Transverse colon (tissue), 4 donors: ENCODE data around the gene FAM120C. TPM values are rescaled to one million over a fixed set of nuclear protein-coding genes. Genes with fewer than 3 reads are reported as not detected.

Experiments used
- DNase-seq: peaks from one replicate; pipeline ENCODE4 v3.0.0-alpha.2; 2019
- H3K27ac ChIP-seq, 4 donors: fragments of 200-600 bp; sonication (generic); 2 replicates each; pipeline ENCODE4 v1.5.1; 2016 to 2018; ENCODE audit warnings: inconsistent platforms in 4 of 4
- H3K27me3 ChIP-seq: fragments of 200-600 bp; sonication (generic); 2 replicates; pipeline ENCODE4 v1.5.1; 2017; ENCODE audit warnings: inconsistent platforms
- H3K36me3 ChIP-seq, 4 donors: fragments of 200-600 bp; sonication (generic); 2 replicates each; pipeline ENCODE4 v1.5.1; 2017 to 2019; ENCODE audit warnings: inconsistent platforms in 4 of 4
- H3K4me1 ChIP-seq, 4 donors: fragments of 200-600 bp; sonication (generic); 2 replicates each; pipeline ENCODE4 v1.5.1; 2017 to 2020; ENCODE audit warnings: inconsistent platforms in 4 of 4
- H3K4me3 ChIP-seq, 4 donors: fragments of 200-600 bp; sonication (generic); 1 replicate in 1 of 4; 2 replicates in 3 of 4; pipeline versions ENCODE4 v1.5.1 to v1.6.1; 2017 to 2019; ENCODE audit warnings: inconsistent platforms in 4 of 4
- H3K9me3 ChIP-seq, 2 donors: fragments of 200-600 bp; sonication (generic); 2 replicates each; pipeline ENCODE4 v1.5.1; 2017 to 2019; ENCODE audit warnings: inconsistent platforms in 2 of 2
- EP300 ChIP-seq: sonication (generic); formaldehyde crosslinking; IDR thresholded peaks from one replicate; pipeline ENCODE4 v1.6.1; 2017; ENCODE audit warnings: antibody characterized with exemption, low read depth
- POLR2A ChIP-seq: fragments of 450-650 bp; IDR thresholded peaks from one replicate; pipeline ENCODE4 v1.6.1; 2016; ENCODE audit warnings: antibody characterized with exemption, mild to moderate bottlenecking, moderate library complexity
- POLR2AphosphoS5 ChIP-seq, 3 donors: sonication (generic); formaldehyde crosslinking; IDR thresholded peaks; one replicate each; pipeline ENCODE4 v1.6.1; 2016; ENCODE audit warnings: antibody characterized with exemption in 3 of 3
- WGBS, 2 donors: methylation state at CpG; one replicate each; pipeline ENCODE4 v1.1.5; 2018; ENCODE audit warnings: low coverage in 1 of 2; 5-methylcytosine and 5-hydroxymethylcytosine counted together
- in situ Hi-C, 4 donors: fragments of 200-750 bp; cut with MboI; loops; one replicate each; pipeline versions ENCODE4 v1.15.0 to v1.15.1; 2017; ENCODE audit warnings: low sequenced_read_pairs in 3 of 4, low pct_ligation_motif_present in 1 of 4, low pct_unique_long_range_greater_than_20kb in 1 of 4
- intact Hi-C: fragments of 100-400 bp; cut with DNase I; formaldehyde crosslinking; loops from one replicate; pipeline ENCODE4 v1.15.1; 2023; ENCODE audit warnings: low total_unique reads
- total RNA-seq, 4 donors: library from RNA; depleted of rRNA; stranded (reverse); fragments of >200 nt; gene quantifications; one replicate each; pipeline ENCODE4 v1.1.0, GENCODE V29; 2016
- TF ChIP-seq, protein P1 (sequence below), 5 experiments: fragments of 200-600 bp in 3 of 5; fragments of 450-650 bp in 2 of 5; sonication (generic) in 3 of 5; IDR thresholded peaks; 1 replicate in 2 of 5; 2 replicates in 3 of 5; pipeline ENCODE4 v1.5.1; 2016 to 2017; ENCODE audit warnings: antibody characterized with exemption in 5 of 5, inconsistent platforms in 3 of 5, mild to moderate bottlenecking in 2 of 5, moderate library complexity in 1 of 5

FAM120C gene
- total RNA-seq, 4 donors from 2014 or later: 3.0 to 5.7 (median 3.3) TPM

DNA sequence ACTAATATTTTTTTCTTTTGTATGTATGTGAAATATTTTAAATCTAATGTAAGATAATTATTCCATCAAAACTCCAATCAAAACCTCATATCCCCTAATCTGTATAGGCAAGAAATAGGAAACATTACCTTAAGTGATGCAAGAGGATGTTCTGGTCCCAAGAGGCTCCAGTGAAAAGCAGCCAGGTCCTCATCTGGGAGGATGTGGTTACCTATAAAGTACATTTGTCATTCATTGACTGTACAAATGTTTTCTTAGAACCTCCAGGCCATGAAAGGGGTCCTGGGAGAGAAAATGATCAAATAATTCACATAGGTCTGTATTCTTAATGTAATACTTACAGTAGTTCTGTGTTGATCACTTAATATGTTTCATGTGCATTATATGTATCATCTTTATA is 25.5 kb downstream of the FAM120C start:
- TF ChIP-seq, protein P1, sequence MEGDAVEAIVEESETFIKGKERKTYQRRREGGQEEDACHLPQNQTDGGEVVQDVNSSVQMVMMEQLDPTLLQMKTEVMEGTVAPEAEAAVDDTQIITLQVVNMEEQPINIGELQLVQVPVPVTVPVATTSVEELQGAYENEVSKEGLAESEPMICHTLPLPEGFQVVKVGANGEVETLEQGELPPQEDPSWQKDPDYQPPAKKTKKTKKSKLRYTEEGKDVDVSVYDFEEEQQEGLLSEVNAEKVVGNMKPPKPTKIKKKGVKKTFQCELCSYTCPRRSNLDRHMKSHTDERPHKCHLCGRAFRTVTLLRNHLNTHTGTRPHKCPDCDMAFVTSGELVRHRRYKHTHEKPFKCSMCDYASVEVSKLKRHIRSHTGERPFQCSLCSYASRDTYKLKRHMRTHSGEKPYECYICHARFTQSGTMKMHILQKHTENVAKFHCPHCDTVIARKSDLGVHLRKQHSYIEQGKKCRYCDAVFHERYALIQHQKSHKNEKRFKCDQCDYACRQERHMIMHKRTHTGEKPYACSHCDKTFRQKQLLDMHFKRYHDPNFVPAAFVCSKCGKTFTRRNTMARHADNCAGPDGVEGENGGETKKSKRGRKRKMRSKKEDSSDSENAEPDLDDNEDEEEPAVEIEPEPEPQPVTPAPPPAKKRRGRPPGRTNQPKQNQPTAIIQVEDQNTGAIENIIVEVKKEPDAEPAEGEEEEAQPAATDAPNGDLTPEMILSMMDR (IDR thresholded peaks at IDR 0.05): no peak
- TF ChIP-seq POLR2AphosphoS5 (IDR thresholded peaks at IDR 0.05) (no peak), EP300 (no peak), POLR2A (no peak)
- no peak overlapping the region for H3K27ac ChIP-seq
- in situ Hi-C loops: loop anchor here in 1 of 4 donors (25.0 kb wide), 1 partner anchor 95 kb away; no protein-coding TSS in a partner anchor
- DNase-seq: no peak
- no peaks in the 10 kb centered on the region for H3K36me3 ChIP-seq
- no peaks in the 10 kb centered on the region for H3K27me3 ChIP-seq
- intact Hi-C loops: no loop called here
- H3K9me3 ChIP-seq: no peaks in the 10 kb centered on the region
- no peaks in the 10 kb centered on the region for H3K4me1 ChIP-seq
- no peak overlapping the region for H3K4me3 ChIP-seq

DNA sequence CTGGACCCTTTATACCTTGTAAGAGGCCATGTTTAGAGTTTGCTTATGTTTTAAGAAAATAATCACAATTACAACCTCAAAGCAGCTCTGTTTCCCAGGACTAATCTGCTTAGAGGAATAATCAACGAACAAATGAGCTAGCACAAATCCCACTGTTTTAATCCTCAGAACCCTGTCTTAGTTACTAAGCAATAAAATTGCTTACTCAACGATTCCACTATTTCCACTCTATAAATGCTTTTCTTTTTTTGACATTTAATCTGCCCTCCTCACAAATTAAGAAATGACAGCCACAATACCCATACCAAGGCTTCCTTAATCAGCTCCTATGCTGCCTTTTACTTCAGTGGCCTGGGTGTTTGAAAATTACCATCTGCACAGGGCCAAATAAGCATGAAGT is 48.8 kb downstream of the FAM120C start:
- H3K36me3 ChIP-seq: no peaks in the 10 kb centered on the region
- H3K9me3 ChIP-seq: no peaks in the 10 kb centered on the region
- whole genome bisulfite sequencing, 2 donors: 56 to 75% methylated on average over 1 to 2 of the region's 2 CpGs
- TF ChIP-seq POLR2AphosphoS5 (IDR thresholded peaks at IDR 0.05) (no peak), EP300 (no peak)
- TF ChIP-seq, protein P1 (IDR thresholded peaks at IDR 0.05): no peak
- intact Hi-C loops (no loop called here), in situ Hi-C loops (no loop called here)
- H3K27me3 ChIP-seq: no peaks in the 10 kb centered on the region
- no peak overlapping the region for H3K4me3 ChIP-seq
- H3K27ac ChIP-seq: no peak overlapping the region
- no peaks in the 10 kb centered on the region for H3K4me1 ChIP-seq
- DNase-seq: no peak

DNA sequence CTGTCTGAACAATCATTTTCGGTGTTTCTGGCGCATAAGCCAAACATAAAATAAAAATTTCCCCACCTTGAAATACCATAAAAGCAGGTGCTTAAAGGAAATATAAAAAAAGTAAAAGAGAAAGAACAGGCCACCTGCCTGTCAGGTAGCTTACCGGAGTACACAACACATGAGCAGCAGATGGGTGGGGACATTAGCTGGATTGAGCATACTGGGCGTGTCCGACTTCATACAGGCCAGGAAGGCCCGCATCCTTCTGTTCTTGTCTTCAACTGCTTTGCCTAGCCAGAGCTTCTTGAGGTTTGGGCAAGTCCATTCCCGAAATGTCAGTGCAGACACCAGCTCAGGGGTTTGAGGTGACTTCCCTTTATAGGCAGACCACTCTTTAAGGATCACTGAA is 66.7 kb downstream of the FAM120C start:
- H3K27ac ChIP-seq: no peak overlapping the region
- DNase-seq: no peak
- H3K9me3 ChIP-seq: no peaks in the 10 kb centered on the region
- in situ Hi-C loops: no loop called here
- TF ChIP-seq EP300: no peak
- no peak for TF ChIP-seq POLR2A
- TF ChIP-seq, protein P1 (IDR thresholded peaks at IDR 0.05): no peak
- TF ChIP-seq POLR2AphosphoS5 (IDR thresholded peaks at IDR 0.05): no peak
- no peaks in the 10 kb centered on the region for H3K36me3 ChIP-seq
- WGBS, 2 donors: 55 to 64% methylated on average over 2 to 7 of the region's 7 CpGs
- no peak overlapping the region for H3K4me3 ChIP-seq
- H3K4me1 ChIP-seq: no peaks in the 10 kb centered on the region
- H3K27me3 ChIP-seq: no peaks in the 10 kb centered on the region
- intact Hi-C loops: no loop called here

DNA sequence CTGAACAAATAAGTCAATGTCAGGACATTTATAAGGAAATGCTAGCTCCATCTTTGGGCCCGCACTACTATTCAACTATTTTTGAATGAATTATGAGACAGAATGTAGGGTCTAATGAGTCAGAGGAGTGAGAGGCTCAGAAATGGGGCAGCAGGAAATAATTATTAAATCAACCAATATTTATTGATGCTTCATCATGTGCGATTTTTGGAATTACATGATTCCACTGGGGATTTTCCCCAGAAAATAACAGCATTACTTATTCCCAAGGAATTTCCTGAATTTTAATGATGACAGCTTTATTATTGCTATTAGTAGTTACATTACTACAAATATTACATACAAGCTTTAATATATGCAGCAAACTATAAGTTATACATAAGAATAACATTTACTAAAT is 89.5 kb downstream of the FAM120C start:
- Histone ChIP-seq H3K27me3 (no peaks in the 10 kb centered on the region), H3K4me3 (no peak overlapping the region), H3K4me1 (no peaks in the 10 kb centered on the region), H3K9me3 (no peaks in the 10 kb centered on the region), H3K27ac (no peak overlapping the region), H3K36me3 (no peaks in the 10 kb centered on the region)
- DNase-seq: no peak
- in situ Hi-C loops: no loop called here
- WGBS, 2 donors: 84 to 86% methylated on average over 1 to 2 of the region's 2 CpGs
- intact Hi-C loops: no loop called here
- no peak for TF ChIP-seq EP300
- TF ChIP-seq POLR2AphosphoS5 (IDR thresholded peaks at IDR 0.05): no peak
- TF ChIP-seq POLR2A: no peak
- TF ChIP-seq, protein P1 (IDR thresholded peaks at IDR 0.05): no peak
